DOHH2 (cell line): ENCODE measurements around the gene TXK.

ENCODE experiments used
- H3F3A ChIP-seq: fragments of 200-600 bp; sonication (generic), shearing (Covaris generic); 2 replicates; pipeline ENCODE4 v1.6.0; 2016; ENCODE audit warnings: antibody characterized with exemption, mild to moderate bottlenecking; ENCODE audit not compliant: control insufficient read depth, insufficient read depth
- H3K27ac ChIP-seq: fragments of 200-600 bp; sonication (generic); 2 replicates; pipeline ENCODE4 v1.5.1; 2014; ENCODE audit warnings: low read depth, mild to moderate bottlenecking, low read length, moderate library complexity
- H3K27me3 ChIP-seq: fragments of 200-600 bp; sonication (generic); 2 replicates; pipeline ENCODE4 v1.6.1; 2014; ENCODE audit warnings: mild to moderate bottlenecking, low read length, mixed read lengths; ENCODE audit not compliant: control insufficient read depth
- H3K36me3 ChIP-seq: fragments of 200-600 bp; sonication (generic); 2 replicates; pipeline ENCODE4 v1.6.1; 2014; ENCODE audit warnings: mild to moderate bottlenecking, low read length, moderate library complexity, mixed read lengths; ENCODE audit not compliant: control insufficient read depth
- H3K4me1 ChIP-seq: fragments of 200-600 bp; sonication (generic); 2 replicates; pipeline ENCODE4 v1.6.1; 2014; ENCODE audit warnings: mild to moderate bottlenecking, low read length, mixed read lengths; ENCODE audit not compliant: control insufficient read depth
- H3K4me2 ChIP-seq: fragments of 200-600 bp; sonication (generic); 2 replicates; pipeline ENCODE4 v1.6.0; 2014; ENCODE audit warnings: mild to moderate bottlenecking, low read length, moderate library complexity
- H3K4me3 ChIP-seq: fragments of 200-600 bp; sonication (generic); 2 replicates; pipeline ENCODE4 v1.5.1; 2014; ENCODE audit warnings: mild to moderate bottlenecking, low read length, mixed read lengths
- H3K79me2 ChIP-seq: fragments of 200-600 bp; sonication (generic); 2 replicates; pipeline ENCODE4 v1.6.1; 2014; ENCODE audit warnings: mild to moderate bottlenecking, low read length, mixed read lengths; ENCODE audit not compliant: control insufficient read depth
- H3K9me2 ChIP-seq: fragments of 200-600 bp; sonication (generic); replicated peaks from 2 replicates; pipeline ENCODE4 v1.6.1; 2014; ENCODE audit warnings: mild to moderate bottlenecking, low read length, mixed read lengths; ENCODE audit not compliant: control insufficient read depth
- H3K9me3 ChIP-seq: fragments of 200-600 bp; sonication (generic); 2 replicates; pipeline ENCODE4 v1.6.1; 2014; ENCODE audit warnings: antibody characterized with exemption, low read length, mixed read lengths; ENCODE audit not compliant: control insufficient read depth, insufficient read depth
- H4K20me1 ChIP-seq: fragments of 200-600 bp; sonication (generic); 2 replicates; pipeline ENCODE4 v1.6.0; 2014; ENCODE audit warnings: low read depth, mild to moderate bottlenecking, antibody characterized with exemption, low read length, moderate library complexity; ENCODE audit not compliant: control insufficient read depth, insufficient read depth
- CTCF ChIP-seq: fragments of 200-600 bp; sonication (generic); IDR thresholded peaks from one replicate; pipeline ENCODE4 v1.5.1; 2014; ENCODE audit warnings: antibody characterized with exemption, mild to moderate bottlenecking, low read depth, low read length; ENCODE audit not compliant: poor library complexity, severe bottlenecking
- EZH2phosphoT487 ChIP-seq: fragments of 200-600 bp; sonication (generic); IDR thresholded peaks from 2 replicates; pipeline ENCODE4 v1.6.1; 2017; ENCODE audit warnings: borderline replicate concordance, mild to moderate bottlenecking, antibody characterized with exemption, low read length, moderate library complexity, mixed read lengths

Gene TXK

GRCh38 chr4:48163746-48164145, 29.7 kb upstream of the TXK start:
- Histone ChIP-seq H3K27me3 (no peaks in the 10 kb centered on the region), H3F3A (no peaks in the 10 kb centered on the region), H3K27ac (no peak overlapping the region), H3K4me3 (no peak overlapping the region), H3K9me3 (no peaks in the 10 kb centered on the region), H3K4me1 (no peaks in the 10 kb centered on the region), H3K9me2 (no peaks in the 10 kb centered on the region), H4K20me1 (no peaks in the 10 kb centered on the region), H3K36me3 (peaks cover 62% of the 10 kb centered on the region), H3K79me2 (no peaks in the 10 kb centered on the region), H3K4me2 (no peak overlapping the region)
- no peak for TF ChIP-seq EZH2phosphoT487
- no peak for TF ChIP-seq CTCF

GRCh38 chr4:48162162-48162561, 28.1 kb upstream of the TXK start:
- no peaks in the 10 kb centered on the region for H3K9me2 ChIP-seq
- H3K27ac ChIP-seq, result no peak overlapping the region
- H3K4me1 ChIP-seq, result no peaks in the 10 kb centered on the region
- no peak overlapping the region for H3K4me2 ChIP-seq
- H3K27me3 ChIP-seq, result no peaks in the 10 kb centered on the region
- H3K79me2 ChIP-seq, result no peaks in the 10 kb centered on the region
- peaks cover 60% of the 10 kb centered on the region for H3K36me3 ChIP-seq
- no peak overlapping the region for H3K4me3 ChIP-seq
- H4K20me1 ChIP-seq, result no peaks in the 10 kb centered on the region
- no peaks in the 10 kb centered on the region for H3F3A ChIP-seq
- TF ChIP-seq EZH2phosphoT487 (no peak), CTCF (no peak)
- no peaks in the 10 kb centered on the region for H3K9me3 ChIP-seq

- no peaks in the 10 kb centered on the region for H3K79me2 ChIP-seq
- H3K27me3 ChIP-seq, result no peaks in the 10 kb centered on the region
- no peaks in the 10 kb centered on the region for H3K9me2 ChIP-seq
- no peak for TF ChIP-seq EZH2phosphoT487
- TF ChIP-seq CTCF, result no peak
- no peaks in the 10 kb centered on the region for H4K20me1 ChIP-seq
- peaks cover 10% of the 10 kb centered on the region; the same call in 1 of the 2 replicates for H3K9me3 ChIP-seq
- no peaks in the 10 kb centered on the region for H3F3A ChIP-seq
- H3K36me3 ChIP-seq, result peaks cover 65% of the 10 kb centered on the region
- H3K4me3 ChIP-seq, result no peak overlapping the region
- H3K27ac ChIP-seq, result no peak overlapping the region
- H3K4me1 ChIP-seq, result no peaks in the 10 kb centered on the region
- no peak overlapping the region for H3K4me2 ChIP-seq
These were observed 23.2 kb upstream of the TXK start for GRCh38 chr4:48157271-48157670.

- no peaks in the 10 kb centered on the region for H3K4me1 ChIP-seq
- peaks cover 10% of the 10 kb centered on the region; the same call in 1 of the 2 replicates for H3K9me3 ChIP-seq
- no peaks in the 10 kb centered on the region for H3K79me2 ChIP-seq
- TF ChIP-seq CTCF (no peak), EZH2phosphoT487 (no peak)
- H3K4me3 ChIP-seq, result no peak overlapping the region
- no peak overlapping the region for H3K4me2 ChIP-seq
- H3F3A ChIP-seq, result no peaks in the 10 kb centered on the region
- no peaks in the 10 kb centered on the region for H4K20me1 ChIP-seq
- peaks cover 70% of the 10 kb centered on the region for H3K36me3 ChIP-seq
- no peaks in the 10 kb centered on the region for H3K9me2 ChIP-seq
- no peak overlapping the region for H3K27ac ChIP-seq
- no peaks in the 10 kb centered on the region for H3K27me3 ChIP-seq
These were observed 22.4 kb upstream of the TXK start for GRCh38 chr4:48156423-48156822.
